NCI-H1436 (cell line): Measurements from ENCODE around the gene WNT2B.
A peak's percentile ranks its signal among the peaks of the same experiment; 100 is the strongest.

Experiments
- DNase-seq: peaks from one replicate; lab custom pipeline; 2025; lab: John Stamatoyannopoulos, UW

The WNT2B gene

GRCh38 chr1:112527266-112528010 is 18.7 kb downstream of the WNT2B start:
- DNase-seq: no peak

GRCh38 chr1:112528076-112528475 is 19.3 kb downstream of the WNT2B start:
- DNase-seq: no peak

- DNase-seq: no peak
Measured at GRCh38 chr1:112529301-112529700, 20.5 kb downstream of the WNT2B start.

DNA sequence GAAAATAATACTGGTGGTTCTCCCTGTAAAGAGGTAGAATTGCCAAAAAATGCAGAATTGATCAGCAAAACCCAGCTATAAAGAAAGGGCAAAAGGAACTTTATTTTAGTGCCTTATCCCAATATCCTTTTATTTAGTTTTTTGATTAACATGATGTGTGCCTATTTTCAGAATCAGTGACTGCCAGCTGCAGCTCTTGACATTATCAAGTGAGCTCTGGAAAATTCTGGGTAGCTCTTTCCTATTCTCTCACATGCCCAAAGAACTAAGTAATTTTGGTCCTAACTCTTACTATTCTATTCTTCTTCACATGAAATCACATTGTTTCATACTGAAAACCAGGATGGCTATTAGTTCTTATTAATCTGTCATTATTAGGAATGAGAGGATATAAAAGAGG is 22.1 kb downstream of the WNT2B start:
- no peak for DNase-seq

GRCh38 chr1:112532064-112532463 is 23.3 kb downstream of the WNT2B start:
- DNase-seq: no peak

GRCh38 chr1:112533029-112533428 is 24.3 kb downstream of the WNT2B start:
- DNase-seq: no peak

- DNase-seq: no peak
Measured at GRCh38 chr1:112536561-112536960, 27.8 kb downstream of the WNT2B start.

DNA sequence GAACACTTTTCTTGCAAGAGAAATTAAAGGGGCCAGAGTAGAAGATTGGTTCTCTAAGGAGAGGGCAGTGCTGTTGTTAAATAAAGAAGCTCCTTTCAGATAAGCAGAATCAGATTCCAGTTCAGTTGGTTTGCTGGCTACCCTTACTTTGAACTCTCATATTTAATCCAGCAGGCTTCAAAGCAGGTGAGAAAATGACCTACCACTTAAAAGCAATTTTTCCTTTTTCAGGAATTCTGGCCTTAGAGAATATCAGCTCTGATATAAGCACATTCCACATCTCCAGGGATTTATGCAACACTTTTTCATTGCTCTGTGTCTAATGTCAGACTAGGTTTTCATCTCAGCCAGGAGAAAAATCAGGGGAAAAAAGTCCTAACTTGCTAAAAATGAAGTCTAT is 28.7 kb downstream of the WNT2B start:
- no peak for DNase-seq

DNA sequence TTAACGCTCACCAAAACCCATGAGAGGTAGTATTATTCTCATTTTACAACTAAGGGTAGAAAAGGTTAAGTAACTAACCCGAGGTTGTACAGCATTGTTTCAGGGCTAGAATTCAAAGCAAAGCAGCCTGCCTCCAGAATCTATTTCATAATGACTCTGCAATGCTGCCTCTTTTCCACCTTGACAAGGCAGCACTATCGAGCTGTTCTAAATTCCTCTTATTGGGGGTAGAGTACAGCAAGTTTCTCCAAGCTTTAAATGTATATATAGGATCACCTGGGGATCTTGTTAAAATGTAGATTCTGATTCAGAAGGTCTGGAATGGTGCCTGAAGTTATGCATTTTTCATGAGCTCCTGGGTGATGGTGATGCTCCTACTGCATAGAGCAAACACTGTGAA is 30.1 kb downstream of the WNT2B start:
- no peak for DNase-seq

- DNase-seq: no peak
Measured at GRCh38 chr1:112540226-112540794, 31.5 kb downstream of the WNT2B start.

GRCh38 chr1:112541299-112541698 is 32.5 kb downstream of the WNT2B start:
- no peak for DNase-seq

GRCh38 chr1:112542206-112542973 is 33.6 kb downstream of the WNT2B start:
- no peak for DNase-seq

- no peak for DNase-seq
Measured at GRCh38 chr1:112544011-112544688, 35.4 kb downstream of the WNT2B start.

GRCh38 chr1:112544751-112545150 is 36.0 kb downstream of the WNT2B start:
- DNase-seq: no peak

GRCh38 chr1:112546076-112546475 is 37.3 kb downstream of the WNT2B start:
- no peak for DNase-seq

GRCh38 chr1:112548547-112548946 is 39.8 kb downstream of the WNT2B start:
- no peak for DNase-seq

GRCh38 chr1:112549590-112549989 is 40.8 kb downstream of the WNT2B start:
- DNase-seq: peak; percentile 7

DNA sequence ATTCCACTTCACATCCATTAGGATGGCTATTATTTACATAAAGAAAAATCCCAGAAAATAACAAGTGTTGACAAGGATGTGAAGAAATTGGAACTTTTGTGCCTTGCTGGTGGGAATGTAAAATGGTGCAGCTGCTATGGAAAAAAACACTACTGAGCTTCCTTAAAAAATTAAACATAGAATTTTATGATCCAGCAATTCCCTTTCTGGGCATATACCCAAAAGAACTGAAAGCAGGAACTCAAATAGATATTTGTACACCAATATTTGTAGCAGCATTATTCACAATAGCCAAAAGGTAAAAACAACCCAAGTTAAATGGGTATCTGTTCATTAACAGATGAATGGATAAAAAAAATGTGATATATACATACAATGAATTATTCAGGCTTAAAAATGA is 45.6 kb downstream of the WNT2B start:
- no peak for DNase-seq

DNA sequence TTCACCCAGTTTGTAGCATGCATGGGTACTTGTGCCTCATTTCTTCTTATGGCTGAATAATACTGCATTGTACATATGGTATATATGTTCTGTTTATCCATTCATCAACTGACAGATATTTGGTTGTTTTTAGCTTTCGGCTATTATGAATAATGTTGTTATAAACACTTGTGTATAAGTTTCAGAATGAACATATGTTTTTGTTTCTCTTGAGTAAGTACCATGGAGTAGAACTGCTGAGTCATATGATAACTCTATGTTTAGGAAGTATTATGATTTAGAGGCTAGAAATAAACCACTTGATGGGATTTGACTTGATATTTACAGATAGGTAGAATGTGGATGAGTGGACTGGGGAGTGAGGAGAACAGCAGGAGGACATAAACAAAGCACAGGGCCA is 48.6 kb downstream of the WNT2B start:
- no peak for DNase-seq

GRCh38 chr1:112558634-112559033 is 49.9 kb downstream of the WNT2B start:
- DNase-seq: no peak

DNA sequence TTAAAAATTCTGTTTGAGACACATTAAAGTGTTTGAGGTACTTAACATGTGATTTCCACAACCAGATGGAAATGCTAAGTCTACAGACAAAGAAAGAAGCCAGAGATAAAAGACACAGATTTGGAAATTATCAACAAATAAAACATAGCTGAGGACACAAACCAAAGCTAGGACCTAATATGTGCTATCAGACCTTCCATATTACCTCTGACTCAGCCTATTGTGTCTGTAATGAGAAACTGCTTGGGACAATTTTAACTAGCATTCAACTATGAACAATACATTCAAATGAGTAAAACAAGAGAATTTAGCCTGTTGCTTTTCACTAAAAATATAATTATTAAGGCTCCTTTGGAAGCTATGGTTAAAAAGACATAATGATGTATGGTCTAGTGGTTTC is 54.6 kb downstream of the WNT2B start:
- DNase-seq: no peak

DNA sequence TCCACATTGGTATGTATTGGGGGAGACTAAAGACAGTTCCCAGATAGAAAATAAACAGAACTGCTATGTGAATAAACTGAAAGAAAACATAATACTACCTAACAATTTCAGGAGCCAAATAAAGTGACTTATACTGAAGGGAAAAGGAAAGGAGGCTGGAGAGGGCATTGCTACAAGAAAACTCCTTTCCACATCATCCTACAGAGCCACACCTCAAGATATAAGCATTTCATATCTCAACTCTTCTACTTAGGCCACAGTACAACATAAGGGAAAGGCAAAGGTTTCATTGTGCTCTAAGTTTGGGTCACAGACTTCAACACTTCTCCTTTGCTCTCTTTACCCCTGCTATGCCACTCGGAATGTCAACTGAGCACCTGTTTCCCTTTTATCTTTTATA is 55.3 kb downstream of the WNT2B start:
- DNase-seq: no peak

DNA sequence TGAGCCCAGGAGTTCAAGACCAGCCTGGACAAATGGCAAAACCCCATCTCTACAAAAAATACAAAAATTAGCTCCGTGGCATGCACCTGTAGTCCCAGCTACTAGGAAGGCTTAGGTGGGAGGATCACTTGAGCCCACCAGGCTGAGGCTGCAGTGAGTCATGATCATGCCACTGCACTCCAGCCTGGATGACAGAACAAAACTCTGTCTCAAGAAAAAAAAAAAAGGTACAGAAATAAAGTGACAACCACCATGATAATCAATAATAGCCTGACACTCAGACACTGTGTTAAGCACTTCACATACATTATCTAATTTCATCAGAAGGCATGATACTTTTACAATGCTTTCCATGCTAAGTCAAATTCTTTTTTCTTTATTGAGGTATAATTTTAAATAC is 57.0 kb downstream of the WNT2B start:
- no peak for DNase-seq
